A549 (cell line): ENCODE data around the gene TRPM5. TPM values are rescaled to one million over a fixed set of nuclear protein-coding genes. Genes with fewer than 3 reads are reported as not detected.

Experiments
- ATAC-seq, 2 experiments: fragments of 200-7000 bp in 1 of 2; fragments of >200 bp in 1 of 2; cut with Nextera tagmentation in 1 of 2; cut with Tn5 transposase in 1 of 2; 3 replicates each; pipeline versions ENCODE4 v1.8.0 to v1.9.1; 2018 to 2020; ENCODE audit warnings: mild to moderate bottlenecking in 1 of 2, moderate library complexity in 1 of 2
- CTCF ChIA-PET: fragments of 300-600 bp; sonication (Branson Sonifier 250); formaldehyde crosslinking; extraction: SDS; loops from one replicate; lab custom pipeline; 2021; ENCODE audit warnings: antibody characterized with exemption, inconsistent platforms; lab: Yijun Ruan, JAX
- POLR2A ChIA-PET: fragments of 350-600 bp; formaldehyde crosslinking; extraction: SDS; loops from one replicate; lab custom pipeline; 2021; ENCODE audit warnings: antibody characterized with exemption, inconsistent platforms; lab: Yijun Ruan, JAX
- DNase-seq, 2 experiments: peaks; one replicate each; pipeline versions ENCODE4 v3.0.0 to v3.0.0-alpha.2; 2011 to 2016; ENCODE audit warnings: low read depth in 1 of 2, low spot score in 1 of 2
- FAIRE-seq: peaks from 2 replicates; lab custom pipeline; 2011; peaks lifted over from hg19 to GRCh38; lab: Jason Lieb, UNC
- H3K27ac ChIP-seq, 2 experiments: fragments of >200 bp; sonication (Bioruptor Twin); formaldehyde crosslinking; 3 replicates each; pipeline ENCODE4 v1.5.1; 2016 to 2017
- H3K4me1 ChIP-seq: fragments of >200 bp; sonication (Bioruptor Twin); formaldehyde crosslinking; 3 replicates; pipeline ENCODE4 v1.6.1; 2016
- H3K4me2 ChIP-seq: fragments of >200 bp; sonication (Bioruptor Twin); formaldehyde crosslinking; 3 replicates; pipeline ENCODE4 v1.6.1; 2016
- H3K4me3 ChIP-seq: fragments of >200 bp; sonication (Bioruptor Twin); formaldehyde crosslinking; 3 replicates; pipeline ENCODE4 v1.5.1; 2016
- H3K9me3 ChIP-seq: fragments of >200 bp; sonication (Bioruptor Twin); formaldehyde crosslinking; 3 replicates; pipeline ENCODE4 v1.6.1; 2016
- ATOH8 ChIP-seq: fragments of 250-450 bp; sonication (Bioruptor Pico); IDR thresholded peaks from 2 replicates; pipeline ENCODE4 v1.5.0; 2020; ENCODE audit warnings: low read depth, mild to moderate bottlenecking, moderate library complexity
- BHLHE40 ChIP-seq: IDR thresholded peaks from 2 replicates; pipeline ENCODE4 v1.6.1; 2012; ENCODE audit warnings: low read depth, low read length, inconsistent platforms
- CEBPB ChIP-seq, 2 experiments: fragments of >200 bp in 1 of 2; sonication (Bioruptor Twin) in 1 of 2; formaldehyde crosslinking in 1 of 2; IDR thresholded peaks; 2 replicates each; pipeline ENCODE4 v1.6.1; 2012 to 2016
- CHD4 ChIP-seq: fragments of 200-600 bp; sonication (generic); IDR thresholded peaks from 2 replicates; pipeline ENCODE4 v1.6.1; 2016; ENCODE audit warnings: antibody characterized with exemption, mild to moderate bottlenecking, borderline replicate concordance
- CTCF ChIP-seq: fragments of >200 bp; sonication (Bioruptor Twin); formaldehyde crosslinking; IDR thresholded peaks from 3 replicates; pipeline ENCODE4 v1.5.1; 2016
- EHMT2 ChIP-seq: fragments of 200-600 bp; sonication (generic); IDR thresholded peaks from 2 replicates; pipeline ENCODE4 v1.6.1; 2016; ENCODE audit warnings: antibody characterized with exemption, low read depth, mild to moderate bottlenecking, moderate library complexity
- ESRRA ChIP-seq: fragments of 150-350 bp; IDR thresholded peaks from 2 replicates; pipeline ENCODE4 v1.6.1; 2014; ENCODE audit warnings: mild to moderate bottlenecking, low read length, borderline replicate concordance
- FOSL2 ChIP-seq, 2 experiments: fragments of 450-650 bp in 1 of 2; fragments of >200 bp in 1 of 2; sonication (Bioruptor Twin) in 1 of 2; formaldehyde crosslinking; IDR thresholded peaks; 2 replicates each; pipeline versions ENCODE4 v1.5.0 to v1.6.1; 2016 to 2020; ENCODE audit warnings: mild to moderate bottlenecking in 1 of 2, moderate library complexity in 1 of 2
- FOXS1 ChIP-seq: fragments of 250-450 bp; sonication (Bioruptor Pico); IDR thresholded peaks from 2 replicates; pipeline ENCODE4 v1.5.0; 2020; ENCODE audit warnings: mild to moderate bottlenecking, moderate library complexity
- HES2 ChIP-seq: fragments of >200 bp; sonication (Bioruptor Twin); formaldehyde crosslinking; IDR thresholded peaks from 2 replicates; pipeline ENCODE4 v1.6.1; 2016
- HEYL ChIP-seq: fragments of 250-450 bp; sonication (Bioruptor Pico); IDR thresholded peaks from 2 replicates; pipeline ENCODE4 v1.8.0; 2021; ENCODE audit warnings: mild to moderate bottlenecking, moderate library complexity
- HOXA7 ChIP-seq: fragments of 250-450 bp; sonication (Bioruptor Pico); IDR thresholded peaks from 2 replicates; pipeline ENCODE4 v1.5.0; 2020; ENCODE audit warnings: mild to moderate bottlenecking, moderate library complexity
- KDM1A ChIP-seq: fragments of 200-600 bp; sonication (generic); IDR thresholded peaks from 2 replicates; pipeline ENCODE4 v1.6.1; 2016; ENCODE audit warnings: low read depth, mild to moderate bottlenecking
- MAFK ChIP-seq: fragments of 450-650 bp; IDR thresholded peaks from 2 replicates; pipeline ENCODE4 v1.6.1; 2014; ENCODE audit not compliant: partially characterized antibody
- MAX ChIP-seq: IDR thresholded peaks from 2 replicates; pipeline ENCODE4 v1.6.1; 2012
- MYC ChIP-seq: IDR thresholded peaks from 2 replicates; pipeline ENCODE4 v1.6.1; 2012; ENCODE audit warnings: mild to moderate bottlenecking, inconsistent platforms, low read length, improper control_type of control experiment, borderline replicate concordance
- NR3C1 ChIP-seq: fragments of >200 bp; sonication (Bioruptor Twin); formaldehyde crosslinking; IDR thresholded peaks from 3 replicates; pipeline ENCODE4 v1.6.1; 2017
- POLR2A ChIP-seq: IDR thresholded peaks from 2 replicates; pipeline ENCODE4 v1.6.1; 2012; ENCODE audit warnings: mild to moderate bottlenecking, low read length
- RAD21 ChIP-seq, 2 experiments: fragments of >200 bp in 1 of 2; sonication (Bioruptor Twin) in 1 of 2; formaldehyde crosslinking in 1 of 2; IDR thresholded peaks in 1 of 2; conservative IDR thresholded peaks in 1 of 2; 2 replicates in 1 of 2; 3 replicates in 1 of 2; pipeline ENCODE4 v1.6.1; 2012 to 2018; ENCODE audit warnings: inconsistent platforms in 1 of 2
- RARB ChIP-seq: fragments of 250-450 bp; sonication (Bioruptor Pico); IDR thresholded peaks from 2 replicates; pipeline ENCODE4 v1.8.0; 2021; ENCODE audit warnings: mild to moderate bottlenecking, moderate library complexity
- SREBF2 ChIP-seq: fragments of 450-650 bp; IDR thresholded peaks from 2 replicates; pipeline ENCODE4 v1.6.1; 2014; ENCODE audit warnings: mild to moderate bottlenecking, moderate library complexity
- ZC3H11A ChIP-seq: fragments of 450-650 bp; IDR thresholded peaks from 2 replicates; pipeline ENCODE4 v1.6.1; 2014; ENCODE audit warnings: antibody characterized with exemption, mild to moderate bottlenecking
- ZFP36 ChIP-seq: fragments of 450-650 bp; IDR thresholded peaks from 2 replicates; pipeline ENCODE4 v1.6.1; 2014; ENCODE audit warnings: borderline replicate concordance; ENCODE audit not compliant: partially characterized antibody
- WGBS: methylation state at CpG from one replicate; pipeline ENCODE4 v1.1.6; 2017; ENCODE audit errors: missing lambda C conversion rate; 5-methylcytosine and 5-hydroxymethylcytosine counted together
- polyA plus RNA-seq, 4 experiments: library from polyadenylated mRNA; depleted of rRNA in 3 of 4; stranded (reverse); fragments of >200 nt; fragmentation: RNase III in 1 of 4; extraction: RNeasy Plus Mini Kit Qiagen cat#74134 plus additional on column Dnase treatment in 1 of 4; gene quantifications; 2 replicates in 3 of 4; 3 replicates in 1 of 4; pipeline ENCODE4 v1.2.3, GENCODE V29; 2011 to 2017

TRPM5 gene
- polyA plus RNA-seq, 2 of the 4 experiments (the other 2 are of a cell fraction): not detected

GRCh38 chr11:2473361-2474058 is 29.2 kb upstream of the TRPM5 start:
- Histone ChIP-seq H3K27ac (no peak overlapping the region), H3K4me2 (no peak overlapping the region), H3K9me3 (0 out of 3 replicates have a peak, but pooled peaks cover 7% of the 10 kb centered on the region), H3K4me3 (no peak overlapping the region)
- CTCF ChIA-PET: interaction anchor here (0.5 kb wide), 1 partner anchor 173 kb away, joined by 3 read pairs; no protein-coding TSS in a partner anchor
- ATAC-seq: no peak
- DNase-seq: no peak
- POLR2A ChIA-PET: no interaction called here
- TF ChIP-seq NR3C1 (no peak), CHD4 (no peak), ATOH8 (no peak), CEBPB (IDR thresholded peaks at IDR 0.05) (no peak), MYC (no peak), KDM1A (no peak), EHMT2 (no peak), RAD21 (conservative IDR thresholded peaks at IDR 0.05 in 1 of 2, IDR thresholded peaks at IDR 0.05 in 1 of 2) (no peak), BHLHE40 (no peak), POLR2A (no peak), ZC3H11A (no peak), MAX (no peak)
- TF ChIP-seq, all 56 proteins: peak for 0
- WGBS: 73% methylated on average over 18 of the region's 27 CpGs
- no peak for FAIRE-seq
- H3K4me1 ChIP-seq: no peaks in the 10 kb centered on the region

GRCh38 chr11:2472428-2473186 is 28.3 kb upstream of the TRPM5 start:
- ChIA-PET POLR2A (no interaction called here), CTCF (no interaction called here)
- Histone ChIP-seq H3K27ac (no peak overlapping the region), H3K4me3 (no peak overlapping the region), H3K9me3 (no peaks in the 10 kb centered on the region), H3K4me2 (no peak overlapping the region), H3K4me1 (no peaks in the 10 kb centered on the region)
- 28% methylated on average over 7 of the region's 8 CpGs for WGBS
- TF ChIP-seq MAFK (no peak), CEBPB (IDR thresholded peaks at IDR 0.05) (no peak), NR3C1 (no peak), MAX (no peak), POLR2A (no peak), ZFP36 (no peak), EHMT2 (no peak), CTCF (no peak), ESRRA (no peak), SREBF2 (no peak), ATOH8 (no peak), RARB (CRISPR knock-in tag) (no peak), FOXS1 (CRISPR knock-in tag) (no peak), HOXA7 (CRISPR knock-in tag) (no peak), RAD21 (conservative IDR thresholded peaks at IDR 0.05 in 1 of 2, IDR thresholded peaks at IDR 0.05 in 1 of 2) (no peak), HES2 (no peak), FOSL2 (IDR thresholded peaks at IDR 0.05) (no peak), FOSL2 (CRISPR knock-in tag; IDR thresholded peaks at IDR 0.05) (no peak), HEYL (CRISPR knock-in tag) (no peak)
- ATAC-seq (no peak), FAIRE-seq (no peak), DNase-seq (no peak)
